Activated T-helper 1 cell treated with anti-CD3 and anti-CD28 coated beads, Interleukin-2, amount 50 U/mL, for 16 hours (primary cell): Measurements from ENCODE around the gene METAP1D.
"Not testable (repeated sequence)": the region's sequence is repeated elsewhere in the genome, so short reads cannot be mapped to it uniquely, and the experiment has no call there.

Experiments
- DNase-seq, 2 donors: peaks; one replicate each; pipeline ENCODE4 v3.0.0-alpha.2; 2020; ENCODE audit warnings: low read depth in 1 of 2, low spot score in 1 of 2

METAP1D gene

GRCh38 chr2:171996021-171996420 lies 3.7 kb upstream of the METAP1D start:
- no peak for DNase-seq

DNA sequence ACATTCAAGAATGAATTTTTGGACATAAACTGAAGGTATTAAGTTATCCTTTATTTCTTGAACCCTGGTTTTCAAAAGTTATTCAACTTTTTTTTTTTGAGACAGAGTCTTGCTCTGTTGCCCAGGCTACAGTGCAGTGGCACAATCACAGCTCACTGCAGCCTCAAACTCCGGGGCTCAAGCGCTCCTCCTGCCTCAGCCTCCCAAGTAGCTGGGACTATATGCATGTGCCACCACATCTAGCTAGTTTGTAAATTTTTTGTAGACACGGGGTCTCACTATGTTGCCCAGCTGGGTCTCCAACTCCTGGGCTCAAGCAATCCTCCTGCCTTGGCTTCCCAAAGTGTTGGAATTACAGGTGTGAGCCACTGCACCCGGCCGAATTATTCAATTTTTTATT lies 2.7 kb upstream of the METAP1D start:
- DNase-seq, result not testable (repeated sequence)

GRCh38 chr2:171999161-171999560 lies 592 bp upstream of the METAP1D start:
- no peak for DNase-seq

DNA sequence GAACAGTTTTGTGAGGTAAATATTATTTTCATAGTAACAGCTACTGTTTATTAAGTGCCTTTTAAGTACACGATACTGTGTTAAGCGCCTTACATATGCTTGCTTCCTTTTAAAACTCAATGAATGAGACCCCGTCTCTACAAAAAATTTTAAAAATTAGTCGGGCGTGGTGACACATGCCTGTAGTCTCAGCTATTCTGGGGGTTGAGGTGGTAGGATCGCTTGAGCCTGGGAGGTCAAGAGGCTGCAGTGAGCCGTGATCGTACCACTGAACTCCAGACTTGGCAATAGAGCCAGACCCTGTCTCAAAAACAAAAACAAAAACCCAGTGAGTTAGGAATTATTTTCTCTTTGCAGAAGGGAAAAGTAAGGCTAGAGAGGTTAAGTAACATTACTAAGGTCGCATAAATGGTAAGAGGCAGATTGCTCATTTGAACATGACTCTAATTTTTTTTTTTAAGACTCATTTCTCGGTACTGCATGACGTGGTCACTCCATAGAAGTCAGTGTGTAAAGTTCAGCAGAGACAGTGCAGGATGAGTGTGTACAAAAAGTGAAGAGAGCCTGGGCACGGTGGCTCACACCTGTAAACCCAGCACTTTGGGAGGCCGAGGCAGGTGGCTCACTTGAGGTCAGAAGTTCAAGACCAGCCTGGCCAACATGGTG lies 1.1 kb downstream of the METAP1D start:
- no peak for DNase-seq

DNA sequence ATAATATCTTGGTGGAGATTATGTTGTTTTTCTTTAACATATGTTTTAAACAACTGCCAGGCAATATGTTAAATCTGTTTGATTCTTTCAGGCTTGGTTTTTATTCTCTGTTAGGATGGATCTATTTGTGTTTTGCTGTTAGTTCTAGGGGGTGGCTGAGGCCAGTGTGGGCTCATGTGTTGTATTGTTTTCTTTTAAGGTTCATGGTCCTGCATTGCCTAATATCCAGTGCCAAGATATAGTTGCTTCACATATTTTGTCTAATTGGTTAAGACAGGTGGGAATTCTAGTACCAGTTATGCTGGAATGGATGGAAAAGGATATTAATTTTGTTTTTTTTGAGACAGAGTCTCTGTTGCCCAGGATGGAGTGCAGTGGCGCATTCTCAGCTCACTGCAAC lies 7.6 kb downstream of the METAP1D start:
- no peak for DNase-seq

DNA sequence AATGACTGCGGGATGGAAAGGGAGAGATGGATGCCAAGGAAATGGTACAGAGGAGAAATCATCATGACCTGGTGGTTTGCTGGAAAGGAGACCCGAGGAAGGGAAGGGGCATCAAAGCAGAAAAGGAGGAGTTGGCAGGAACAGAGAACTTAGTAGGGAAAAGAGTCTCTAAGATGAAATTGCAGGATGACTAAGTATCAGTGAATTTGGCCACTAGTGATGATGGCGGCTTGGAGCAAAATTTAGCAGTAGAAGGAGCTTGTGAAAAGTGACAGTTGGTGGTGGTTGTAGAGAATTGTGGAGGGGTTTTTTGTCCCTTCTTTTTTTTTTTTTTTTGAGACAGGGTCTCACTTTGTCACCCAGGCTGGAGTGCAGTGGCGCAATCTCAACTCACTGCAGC lies 10.1 kb downstream of the METAP1D start:
- DNase-seq, result no peak

DNA sequence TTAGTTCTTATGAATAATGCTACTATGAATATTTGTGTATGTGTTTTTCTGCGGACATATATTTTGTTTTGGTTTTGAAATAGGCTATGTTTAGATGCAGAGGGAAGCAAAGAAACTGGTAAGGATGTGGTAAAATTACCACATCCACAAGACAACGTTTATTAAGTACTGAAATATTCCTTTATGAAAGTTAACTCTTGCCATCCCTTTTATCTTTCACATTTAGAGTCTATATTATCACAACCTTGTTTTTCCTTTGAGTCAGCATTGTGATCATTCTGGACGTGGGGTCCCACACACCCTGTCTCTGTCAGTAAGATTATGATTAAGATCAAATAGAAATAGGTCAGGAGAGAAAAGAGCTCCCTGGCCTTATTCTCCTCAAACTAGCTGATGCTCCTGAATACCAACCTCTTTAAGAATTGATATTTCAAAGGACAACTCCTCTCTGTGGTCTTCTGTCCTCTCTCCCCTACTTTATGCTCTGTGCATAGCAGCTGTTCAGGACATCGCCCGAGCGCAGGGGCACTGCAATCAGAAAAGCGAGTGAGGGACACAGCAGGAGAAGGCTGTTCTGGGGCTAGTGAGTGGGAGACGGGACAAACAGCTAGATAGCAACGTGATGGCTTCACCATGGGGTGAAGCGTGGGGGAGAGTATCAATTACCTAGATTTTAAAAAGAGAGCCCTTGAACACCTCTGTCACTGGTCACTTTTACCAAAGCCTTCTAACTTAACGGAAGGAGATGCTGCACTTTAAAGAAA lies 12.2 kb downstream of the METAP1D start:
- DNase-seq, result no peak

- no peak for DNase-seq
Measured at GRCh38 chr2:172012677-172013391, 13.1 kb downstream of the METAP1D start.

DNA sequence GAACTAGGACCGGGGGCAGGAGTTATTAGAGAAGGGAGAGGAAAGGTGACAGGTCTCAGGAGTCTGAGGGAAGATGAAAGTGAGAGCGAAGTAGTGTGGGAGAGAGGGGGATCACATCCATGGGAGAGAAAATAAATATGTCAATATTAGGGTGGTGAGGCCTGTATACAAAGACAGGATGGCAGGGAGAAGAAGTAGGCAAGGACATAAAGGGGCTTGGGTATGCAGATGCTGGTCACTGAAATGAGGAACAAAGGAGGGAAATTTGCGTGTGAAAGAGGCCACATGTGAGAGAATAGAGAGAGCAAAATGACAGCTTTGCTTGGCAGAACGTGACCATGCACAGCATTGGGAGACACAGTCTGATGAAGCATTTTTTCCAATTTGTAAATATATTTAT lies 13.6 kb downstream of the METAP1D start:
- DNase-seq, result no peak

- DNase-seq, result no peak
Measured at GRCh38 chr2:172021074-172021931, 21.6 kb downstream of the METAP1D start.

DNA sequence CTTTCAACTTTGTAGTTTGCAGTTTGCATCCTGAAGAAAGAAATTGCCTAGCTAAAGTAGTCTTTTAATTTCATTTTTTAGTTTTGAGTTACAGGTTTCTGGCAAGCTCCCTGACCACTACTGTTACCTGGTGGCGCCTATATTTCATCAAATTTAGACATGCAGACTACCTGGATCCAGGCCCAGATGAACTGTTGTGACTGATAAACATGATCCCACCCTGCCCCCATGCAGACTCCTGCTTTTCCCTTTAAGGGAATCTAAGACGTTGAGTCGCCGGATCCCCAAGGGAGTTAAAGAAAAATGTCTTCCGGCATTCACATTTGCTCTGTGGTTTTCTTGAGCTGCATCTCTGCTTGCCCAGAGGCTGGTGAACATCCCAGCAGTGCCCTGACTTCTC lies 22.2 kb downstream of the METAP1D start:
- DNase-seq, result no peak

GRCh38 chr2:172031536-172031935 lies 31.8 kb downstream of the METAP1D start:
- DNase-seq, result no peak

DNA sequence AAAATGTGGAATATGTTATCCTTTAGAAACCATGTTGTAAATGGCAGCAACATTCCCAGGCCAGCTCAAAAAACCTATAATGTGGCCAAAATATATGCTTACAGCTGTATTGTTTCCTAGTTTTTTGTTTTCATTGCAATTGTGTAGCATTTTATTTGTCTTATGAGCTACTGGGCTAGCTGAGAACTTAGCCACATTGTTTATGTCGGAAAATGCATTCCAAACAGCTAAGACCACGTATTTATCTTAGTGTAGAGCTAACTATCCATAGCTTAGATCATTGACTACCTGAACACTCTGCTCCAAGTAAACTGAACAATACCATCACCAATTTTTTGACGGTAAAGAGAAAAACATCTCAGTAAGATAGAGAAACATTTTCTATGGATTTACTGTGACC lies 38.4 kb downstream of the METAP1D start:
- no peak for DNase-seq

DNA sequence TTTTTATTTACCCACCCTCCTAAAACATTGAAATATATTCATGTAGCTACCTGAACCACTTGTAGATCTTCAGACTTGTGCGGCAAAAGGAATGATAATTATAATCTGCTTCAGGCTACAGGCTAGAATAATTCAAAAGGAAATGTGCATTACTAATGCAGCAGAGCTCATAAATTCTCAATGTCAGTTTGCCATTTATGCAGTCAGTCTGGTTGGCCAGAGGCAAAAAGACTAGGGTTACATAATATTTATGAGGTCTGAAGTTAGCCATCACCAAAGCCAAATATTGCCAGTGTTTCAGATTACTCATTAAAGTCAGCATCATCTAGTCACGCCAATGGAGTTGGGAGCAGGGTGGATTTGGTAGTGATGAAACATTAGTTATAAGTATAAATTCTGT lies 38.9 kb downstream of the METAP1D start:
- DNase-seq, result no peak

DNA sequence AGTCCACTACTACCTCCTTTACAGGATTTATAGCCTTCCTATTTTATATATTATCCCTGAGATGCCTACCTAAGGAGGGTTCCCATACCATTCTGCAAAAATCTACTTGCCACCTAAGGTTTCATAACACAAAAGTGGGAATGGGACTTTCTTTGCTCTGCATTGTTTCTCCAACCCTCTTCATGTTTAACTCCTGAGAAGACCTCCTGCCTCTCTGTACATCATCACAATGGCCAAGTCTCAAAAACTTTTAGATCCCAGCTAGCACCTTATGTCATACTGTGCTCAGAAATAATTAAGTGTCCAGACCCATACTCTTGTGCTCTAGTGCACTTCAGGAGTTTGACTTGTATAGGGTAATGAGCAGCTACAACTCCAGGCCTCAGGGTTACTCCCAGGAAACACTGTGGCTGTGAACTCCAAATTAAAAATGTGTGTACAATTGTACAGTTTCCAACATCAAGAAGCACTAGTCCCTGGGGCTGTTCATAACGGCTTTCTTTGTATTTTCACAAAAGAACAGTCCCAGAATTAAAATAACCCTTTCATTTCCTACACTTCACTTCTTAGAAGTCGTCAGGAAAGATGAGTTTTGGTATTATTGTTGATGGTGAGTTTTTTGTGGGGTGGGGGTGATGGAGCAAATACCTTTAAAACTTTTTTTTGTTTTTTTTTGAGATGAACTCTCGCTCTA lies 39.4 kb downstream of the METAP1D start:
- DNase-seq, result no peak

DNA sequence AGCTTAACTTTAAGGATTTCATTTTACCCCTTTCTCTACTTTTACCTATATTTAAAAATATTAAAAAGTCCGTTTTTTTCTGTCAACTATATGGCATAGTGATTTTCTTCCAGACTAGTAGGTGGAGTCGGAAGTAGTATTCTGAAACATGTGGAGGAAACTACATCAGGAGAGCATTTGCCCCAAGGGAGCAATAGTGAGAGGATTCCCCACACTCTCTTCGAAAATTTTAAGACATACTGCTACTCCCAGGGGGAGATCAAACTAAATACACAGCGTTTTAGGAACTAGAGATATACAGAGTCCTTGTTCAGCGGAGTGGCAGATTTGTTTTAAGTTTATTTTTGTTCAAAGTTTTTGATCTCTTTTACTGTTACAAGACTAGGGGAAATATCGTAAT lies 40.6 kb downstream of the METAP1D start:
- DNase-seq, result no peak

- no peak for DNase-seq
Measured at GRCh38 chr2:172046080-172046678, 46.4 kb downstream of the METAP1D start.

GRCh38 chr2:172046866-172047565 lies 47.3 kb downstream of the METAP1D start:
- DNase-seq, result no peak
